ENCODE results near the gene MOCS3. TPM values are rescaled to one million over a fixed set of nuclear protein-coding genes. Genes with fewer than 3 reads are reported as not detected.
A peak's percentile ranks its signal among the peaks of the same experiment; 100 is the strongest.

The MOCS3 gene
- total RNA-seq, 4 donors from 2014 or later: 6.7 to 7.8 (median 7.6) TPM

GRCh38 chr20:50980851-50981713 is 22.5 kb downstream of the MOCS3 start:
- peak; percentile 27 to 56 for DNase-seq
- Histone ChIP-seq H3K27ac (no peak overlapping the region), H3K27me3 (no peaks in the 10 kb centered on the region), H3K9me3 (no peaks in the 10 kb centered on the region), H3K36me3 (no peaks in the 10 kb centered on the region), H3K4me1 (no peaks in the 10 kb centered on the region), H3K4me3 (replicated peaks in 1 of 3) (no peak overlapping the region)
- WGBS, 2 donors: 42 to 50% methylated on average over 21 to 24 of the region's 26 CpGs
- no peak for TF ChIP-seq POLR2A (IDR thresholded peaks at IDR 0.05)
- peak; percentile 38 to 77 (median 53) for TF ChIP-seq CTCF (IDR thresholded peaks at IDR 0.05)
- intact Hi-C loops (cut with DNase I): no loop called here

GRCh38 chr20:50981714-50982048 is 23.1 kb downstream of the MOCS3 start:
- DNase-seq: no peak
- Histone ChIP-seq H3K27me3 (no peaks in the 10 kb centered on the region), H3K27ac (no peak overlapping the region), H3K9me3 (no peaks in the 10 kb centered on the region), H3K36me3 (no peaks in the 10 kb centered on the region), H3K4me1 (no peaks in the 10 kb centered on the region), H3K4me3 (replicated peaks in 1 of 3) (no peak overlapping the region)
- TF ChIP-seq CTCF (IDR thresholded peaks at IDR 0.05): no peak
- no peak for TF ChIP-seq POLR2A (IDR thresholded peaks at IDR 0.05)
- intact Hi-C loops (cut with DNase I): no loop called here
- 90 to 97% methylated on average over 3 of the region's 3 CpGs for WGBS, 2 donors

GRCh38 chr20:50982363-50982762 is 23.7 kb downstream of the MOCS3 start:
- 44 to 53% methylated on average over 1 to 4 of the region's 4 CpGs for WGBS, 2 donors
- Histone ChIP-seq H3K27me3 (no peaks in the 10 kb centered on the region), H3K4me3 (replicated peaks in 1 of 3) (no peak overlapping the region), H3K27ac (no peak overlapping the region), H3K4me1 (no peaks in the 10 kb centered on the region), H3K36me3 (no peaks in the 10 kb centered on the region), H3K9me3 (no peaks in the 10 kb centered on the region)
- TF ChIP-seq POLR2A (IDR thresholded peaks at IDR 0.05) (no peak), CTCF (IDR thresholded peaks at IDR 0.05) (no peak)
- no peak for DNase-seq
- intact Hi-C loops (cut with DNase I): no loop called here

- Histone ChIP-seq H3K4me3 (replicated peaks in 1 of 3) (no peak overlapping the region), H3K27ac (no peak overlapping the region), H3K4me1 (no peaks in the 10 kb centered on the region), H3K9me3 (no peaks in the 10 kb centered on the region), H3K27me3 (no peaks in the 10 kb centered on the region), H3K36me3 (no peaks in the 10 kb centered on the region)
- WGBS, 2 donors: 59 to 66% methylated on average over 2 of the region's 2 CpGs
- DNase-seq: no peak
- TF ChIP-seq CTCF (IDR thresholded peaks at IDR 0.05): no peak
- intact Hi-C loops (cut with DNase I): no loop called here
These were observed 24.7 kb downstream of the MOCS3 start for GRCh38 chr20:50983321-50983720.

GRCh38 chr20:50987493-50988210 is 29.0 kb downstream of the MOCS3 start:
- peak; percentile 61 to 65 for DNase-seq
- Histone ChIP-seq H3K9me3 (no peaks in the 10 kb centered on the region), H3K27ac (no peak overlapping the region), H3K4me3 (replicated peaks in 1 of 3) (no peak overlapping the region), H3K27me3 (no peaks in the 10 kb centered on the region), H3K4me1 (peaks cover 0 to 5% of the 10 kb centered on the region in 2 donors), H3K36me3 (no peaks in the 10 kb centered on the region)
- intact Hi-C loops (cut with DNase I): loop anchor here (2.0 kb wide), 1 partner anchor 319 kb away; no protein-coding TSS in a partner anchor
- no peak for TF ChIP-seq POLR2A (IDR thresholded peaks at IDR 0.05)
- TF ChIP-seq CTCF (IDR thresholded peaks at IDR 0.05): peak; percentile 72 to 92 (median 84)
- WGBS, 2 donors: 19 to 23% methylated on average over 13 of the region's 13 CpGs
